ENCODE results near the gene HAAO.

HAAO gene

GRCh38 chr2:42792087-42792582, 248 bp downstream of the HAAO start:
- no peak for DNase-seq

- no peak for DNase-seq
These were observed 777 bp downstream of the HAAO start for GRCh38 chr2:42791606-42792005.

- DNase-seq, result no peak
These were observed 2.6 kb downstream of the HAAO start for GRCh38 chr2:42789751-42790150.

- DNase-seq, result no peak
These were observed 3.5 kb downstream of the HAAO start for GRCh38 chr2:42788882-42789281.

GRCh38 chr2:42788478-42788793, 3.9 kb downstream of the HAAO start:
- no peak for DNase-seq

GRCh38 chr2:42787788-42788477, 4.5 kb downstream of the HAAO start:
- DNase-seq, result no peak

GRCh38 chr2:42787424-42787787, 5.0 kb downstream of the HAAO start:
- DNase-seq, result no peak

GRCh38 chr2:42786561-42787345, 5.6 kb downstream of the HAAO start:
- no peak for DNase-seq

- no peak for DNase-seq
These were observed 8.0 kb downstream of the HAAO start for GRCh38 chr2:42784204-42784880.

GRCh38 chr2:42783511-42783910, 8.9 kb downstream of the HAAO start:
- no peak for DNase-seq

- no peak for DNase-seq
These were observed 11.2 kb downstream of the HAAO start for GRCh38 chr2:42781181-42781580.

GRCh38 chr2:42777883-42778805, 14.2 kb downstream of the HAAO start:
- no peak for DNase-seq

GRCh38 chr2:42775810-42776209, 16.6 kb downstream of the HAAO start:
- DNase-seq, result no peak

GRCh38 chr2:42775186-42775585, 17.2 kb downstream of the HAAO start:
- no peak for DNase-seq

GRCh38 chr2:42771546-42772153, 20.7 kb downstream of the HAAO start:
- DNase-seq, result no peak

GRCh38 chr2:42770288-42771131, 21.9 kb downstream of the HAAO start:
- DNase-seq, result no peak

- no peak for DNase-seq
These were observed 22.6 kb downstream of the HAAO start for GRCh38 chr2:42769583-42770287.

GRCh38 chr2:42768706-42769256, 23.6 kb downstream of the HAAO start:
- DNase-seq, result no peak

- DNase-seq, result no peak
These were observed 24.3 kb downstream of the HAAO start for GRCh38 chr2:42767899-42768705.

Data from central memory CD4-positive, alpha-beta T cell (primary cell).